OCI-LY1 (cell line): ENCODE results near the gene UCP1.

ENCODE experiments used
- H2AFZ ChIP-seq: fragments of 200-600 bp; sonication (generic), shearing (Covaris generic); 2 replicates; pipeline ENCODE4 v1.6.0; 2014; ENCODE audit warnings: antibody characterized with exemption, mild to moderate bottlenecking, low read length
- H3F3A ChIP-seq: fragments of 200-600 bp; sonication (generic), shearing (Covaris generic); 2 replicates; pipeline ENCODE4 v1.6.0; 2014; ENCODE audit warnings: mild to moderate bottlenecking, antibody characterized with exemption, low read length, moderate library complexity; ENCODE audit not compliant: insufficient read depth
- H3K27ac ChIP-seq: fragments of 200-600 bp; sonication (generic); 2 replicates; pipeline ENCODE4 v1.5.1; 2014; ENCODE audit warnings: low read length, mixed run types, mild to moderate bottlenecking, low read depth; ENCODE audit not compliant: poor library complexity, severe bottlenecking
- H3K27me3 ChIP-seq: fragments of 200-600 bp; sonication (generic); 2 replicates; pipeline ENCODE4 v1.6.0; 2014; ENCODE audit warnings: antibody characterized with exemption, mild to moderate bottlenecking, low read length, moderate library complexity; ENCODE audit not compliant: insufficient read depth
- H3K36me3 ChIP-seq: fragments of 200-600 bp; sonication (generic); 2 replicates; pipeline ENCODE4 v1.6.1; 2014; ENCODE audit warnings: mild to moderate bottlenecking, antibody characterized with exemption, low read length, moderate library complexity, mixed read lengths; ENCODE audit not compliant: insufficient read depth
- H3K4me1 ChIP-seq: fragments of 200-600 bp; sonication (generic); 2 replicates; pipeline ENCODE4 v1.5.1; 2014; ENCODE audit warnings: mild to moderate bottlenecking, low read length, moderate library complexity; ENCODE audit not compliant: insufficient read depth, severe bottlenecking
- H3K4me2 ChIP-seq: fragments of 200-600 bp; sonication (generic), shearing (Covaris generic); 2 replicates; pipeline ENCODE4 v1.6.1; 2014; ENCODE audit warnings: low read length
- H3K4me3 ChIP-seq: fragments of 200-600 bp; sonication (generic); 2 replicates; pipeline ENCODE4 v1.5.1; 2014; ENCODE audit warnings: low read length, low read depth, mild to moderate bottlenecking, mixed read lengths; ENCODE audit not compliant: poor library complexity, severe bottlenecking
- H3K79me2 ChIP-seq: fragments of 200-600 bp; shearing (Covaris generic); 2 replicates; pipeline ENCODE4 v1.6.1; 2016; ENCODE audit warnings: mixed run types, low read length, mixed read lengths; ENCODE audit not compliant: insufficient read depth
- H3K9ac ChIP-seq: fragments of 200-600 bp; sonication (generic), shearing (Covaris generic); 2 replicates; pipeline ENCODE4 v1.6.1; 2014; ENCODE audit warnings: mild to moderate bottlenecking, low read length, mixed read lengths
- H3K9me2 ChIP-seq: fragments of 200-600 bp; sonication (generic), shearing (Covaris generic); 2 replicates; pipeline ENCODE4 v1.6.1; 2014; ENCODE audit warnings: low read depth, mild to moderate bottlenecking, low read length, mixed read lengths
- H3K9me3 ChIP-seq: fragments of 200-600 bp; shearing (Covaris generic); 2 replicates; pipeline ENCODE4 v1.6.1; 2014; ENCODE audit warnings: low read length, mixed read lengths
- H4K20me1 ChIP-seq: fragments of 200-600 bp; sonication (generic), shearing (Covaris generic); 2 replicates; pipeline ENCODE4 v1.6.0; 2016; ENCODE audit warnings: mild to moderate bottlenecking, low read length; ENCODE audit not compliant: insufficient read depth
- EZH2 ChIP-seq: fragments of 200-600 bp; sonication (generic), shearing (Covaris generic); IDR thresholded peaks from 2 replicates; pipeline ENCODE4 v1.8.0; 2017; ENCODE audit warnings: borderline replicate concordance, mixed run types, mild to moderate bottlenecking, antibody characterized with exemption, low read length, moderate library complexity, mixed read lengths
- TF ChIP-seq, protein P1 (sequence below): fragments of 200-600 bp; sonication (generic), shearing (Covaris generic); IDR thresholded peaks from 2 replicates; pipeline ENCODE4 v1.5.1; 2017; ENCODE audit warnings: mild to moderate bottlenecking, antibody characterized with exemption, low read length, moderate library complexity, mixed read lengths

Gene UCP1

DNA sequence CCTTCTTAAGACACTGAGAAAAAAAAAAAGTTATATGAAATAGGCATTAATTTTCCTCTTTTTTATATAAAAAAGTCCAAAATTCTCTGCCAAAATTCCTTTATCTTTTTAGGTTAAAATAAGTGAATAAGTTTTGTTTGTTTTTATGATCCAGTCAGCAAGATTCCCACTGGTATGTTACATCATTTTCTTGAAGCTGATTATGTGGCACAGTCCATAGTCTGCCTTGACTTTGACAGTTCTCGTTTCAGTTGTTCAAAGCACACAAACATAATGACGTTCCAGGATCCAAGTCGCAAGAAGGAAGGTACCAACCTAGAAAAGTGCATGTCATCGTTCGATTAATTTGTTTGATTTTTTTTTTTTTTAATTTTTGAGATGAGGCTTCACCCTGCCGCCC, 9.1 kb downstream of the UCP1 start:
- H3K27ac ChIP-seq, result no peak overlapping the region
- H3K79me2 ChIP-seq, result no peaks in the 10 kb centered on the region
- no peaks in the 10 kb centered on the region for H3K27me3 ChIP-seq
- no peaks in the 10 kb centered on the region for H3K9me2 ChIP-seq
- no peak overlapping the region for H3K9ac ChIP-seq
- H3K4me1 ChIP-seq, result peaks cover 16% of the 10 kb centered on the region
- no peak overlapping the region for H2AFZ ChIP-seq
- TF ChIP-seq EZH2, result no peak
- TF ChIP-seq, protein P1, sequence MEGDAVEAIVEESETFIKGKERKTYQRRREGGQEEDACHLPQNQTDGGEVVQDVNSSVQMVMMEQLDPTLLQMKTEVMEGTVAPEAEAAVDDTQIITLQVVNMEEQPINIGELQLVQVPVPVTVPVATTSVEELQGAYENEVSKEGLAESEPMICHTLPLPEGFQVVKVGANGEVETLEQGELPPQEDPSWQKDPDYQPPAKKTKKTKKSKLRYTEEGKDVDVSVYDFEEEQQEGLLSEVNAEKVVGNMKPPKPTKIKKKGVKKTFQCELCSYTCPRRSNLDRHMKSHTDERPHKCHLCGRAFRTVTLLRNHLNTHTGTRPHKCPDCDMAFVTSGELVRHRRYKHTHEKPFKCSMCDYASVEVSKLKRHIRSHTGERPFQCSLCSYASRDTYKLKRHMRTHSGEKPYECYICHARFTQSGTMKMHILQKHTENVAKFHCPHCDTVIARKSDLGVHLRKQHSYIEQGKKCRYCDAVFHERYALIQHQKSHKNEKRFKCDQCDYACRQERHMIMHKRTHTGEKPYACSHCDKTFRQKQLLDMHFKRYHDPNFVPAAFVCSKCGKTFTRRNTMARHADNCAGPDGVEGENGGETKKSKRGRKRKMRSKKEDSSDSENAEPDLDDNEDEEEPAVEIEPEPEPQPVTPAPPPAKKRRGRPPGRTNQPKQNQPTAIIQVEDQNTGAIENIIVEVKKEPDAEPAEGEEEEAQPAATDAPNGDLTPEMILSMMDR, result no peak
- H4K20me1 ChIP-seq, result no peaks in the 10 kb centered on the region
- no peaks in the 10 kb centered on the region for H3F3A ChIP-seq
- no peaks in the 10 kb centered on the region for H3K36me3 ChIP-seq
- H3K9me3 ChIP-seq, result no peaks in the 10 kb centered on the region
- H3K4me2 ChIP-seq, result no peak overlapping the region
- no peak overlapping the region for H3K4me3 ChIP-seq

DNA sequence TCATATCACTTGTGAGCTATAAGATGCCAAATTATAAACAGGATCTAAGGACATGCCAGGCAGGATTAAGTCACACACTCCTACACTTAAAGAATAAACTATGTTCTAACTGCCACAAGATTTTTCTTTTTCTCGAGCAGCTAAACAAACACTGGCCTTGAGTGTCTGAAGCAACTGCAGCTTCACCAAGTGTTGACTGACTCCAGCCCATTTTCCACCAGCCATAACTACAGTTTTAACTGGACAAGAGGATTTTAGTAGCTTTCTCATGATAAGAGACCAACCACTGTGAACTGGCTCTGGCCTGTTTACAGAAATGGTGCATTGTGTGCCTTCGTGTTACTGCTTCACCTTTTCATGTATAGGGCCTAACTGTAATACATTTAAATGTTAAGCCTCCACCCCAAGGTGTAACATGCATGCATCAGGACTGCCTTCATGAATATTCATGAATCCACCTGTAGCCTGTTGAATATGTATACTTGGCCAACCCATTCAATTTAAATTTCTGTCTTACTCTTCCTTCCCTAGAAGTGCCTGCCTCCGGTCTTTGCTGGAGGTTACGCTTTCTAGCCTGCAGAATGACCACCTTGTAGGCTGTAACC, 10.8 kb downstream of the UCP1 start:
- Histone ChIP-seq H3K9ac (no peak overlapping the region), H2AFZ (no peak overlapping the region), H4K20me1 (no peaks in the 10 kb centered on the region), H3K27me3 (no peaks in the 10 kb centered on the region), H3K36me3 (no peaks in the 10 kb centered on the region), H3K9me3 (no peaks in the 10 kb centered on the region), H3K4me3 (no peak overlapping the region), H3K4me1 (peaks cover 16% of the 10 kb centered on the region), H3K9me2 (no peaks in the 10 kb centered on the region), H3K79me2 (no peaks in the 10 kb centered on the region), H3K27ac (no peak overlapping the region), H3K4me2 (no peak overlapping the region), H3F3A (no peaks in the 10 kb centered on the region)
- no peak for TF ChIP-seq EZH2

DNA sequence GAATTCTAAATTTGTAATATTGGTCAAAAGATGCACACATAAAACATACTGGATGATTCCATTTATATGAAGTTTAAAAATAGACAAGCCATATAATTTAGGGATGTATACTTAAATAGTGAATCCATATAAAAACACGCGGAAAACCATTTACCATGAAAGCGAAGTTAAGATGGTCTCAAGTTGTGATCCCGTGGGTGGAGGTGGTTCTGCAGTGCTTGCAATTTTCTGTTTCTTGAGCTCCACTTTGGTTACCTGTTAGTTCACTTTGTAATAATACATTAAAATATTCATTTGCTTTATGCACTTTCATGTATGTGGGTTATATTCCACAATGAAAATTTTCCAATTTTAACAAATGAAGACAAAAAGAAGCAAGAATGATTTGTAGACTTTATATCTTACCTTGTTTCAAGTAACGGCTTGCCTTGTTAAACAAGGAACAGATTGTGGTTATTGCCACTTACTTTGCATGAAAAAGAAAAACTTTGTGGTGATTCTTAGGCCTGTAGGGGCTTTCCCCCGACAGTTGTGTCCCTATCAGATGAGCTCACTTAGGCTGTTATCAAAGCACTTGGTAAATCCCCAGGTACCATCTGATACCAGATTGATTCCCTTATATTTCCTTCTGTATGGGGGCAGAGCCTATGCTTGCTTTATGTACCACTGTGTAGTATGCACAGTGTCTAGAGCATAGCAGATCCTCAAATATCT, 12.2 kb downstream of the UCP1 start:
- Histone ChIP-seq H4K20me1 (no peaks in the 10 kb centered on the region), H3K9ac (no peak overlapping the region), H3K4me2 (no peak overlapping the region), H3K27me3 (no peaks in the 10 kb centered on the region), H3K4me1 (peaks cover 16% of the 10 kb centered on the region), H2AFZ (no peak overlapping the region), H3K79me2 (no peaks in the 10 kb centered on the region), H3K36me3 (no peaks in the 10 kb centered on the region), H3K27ac (peak overlapping the region; percentile 32), H3F3A (no peaks in the 10 kb centered on the region), H3K9me3 (no peaks in the 10 kb centered on the region), H3K4me3 (no peak overlapping the region), H3K9me2 (no peaks in the 10 kb centered on the region)
- TF ChIP-seq, protein P1, result no peak
- no peak for TF ChIP-seq EZH2
